Panc1 (cell line): Measurements from ENCODE around the gene CARMIL1. TPM values are rescaled to one million over a fixed set of nuclear protein-coding genes. Genes with fewer than 3 reads are reported as not detected.

Source experiments
- ATAC-seq: fragments of 200-7000 bp; cut with Tn5 transposase; 2 replicates; pipeline ENCODE4 v1.9.1; 2020; ENCODE audit warnings: mild to moderate bottlenecking, moderate library complexity
- BruUV-seq: library from RNA; stranded (reverse); fragments of 400-500 nt; replicated peaks from 2 replicates; lab custom pipeline; 2021; lab: Mats Ljungman, UMichigan
- CTCF ChIA-PET: fragments of 300-600 bp; sonication (Branson Sonifier 250); formaldehyde crosslinking; loops from one replicate; lab custom pipeline; 2022; ENCODE audit warnings: antibody characterized with exemption; lab: Charles Lee
- POLR2A ChIA-PET: fragments of 300-600 bp; sonication (Branson Sonifier 250); formaldehyde crosslinking; loops from one replicate; lab custom pipeline; 2022; ENCODE audit warnings: antibody characterized with exemption; lab: Charles Lee
- DNase-seq: peaks from one replicate; pipeline ENCODE4 v3.0.0-alpha.2; 2010; ENCODE audit warnings: low read depth, low spot score
- H3K27ac ChIP-seq: 2 replicates; pipeline ENCODE4 v1.5.1; 2011; ENCODE audit warnings: mild to moderate bottlenecking, low read length, inconsistent platforms
- H3K27me3 ChIP-seq: fragments of 200-500 bp; sonication (Bioruptor generic); 2 replicates; pipeline ENCODE4 v1.6.0; 2014; ENCODE audit warnings: low read length, inconsistent platforms; ENCODE audit not compliant: control insufficient read depth, insufficient read depth
- H3K36me3 ChIP-seq: fragments of 200-500 bp; sonication (Bioruptor generic); 2 replicates; pipeline ENCODE4 v1.5.1; 2014; ENCODE audit warnings: inconsistent platforms, mild to moderate bottlenecking, low read length, moderate library complexity; ENCODE audit not compliant: control insufficient read depth, insufficient read depth
- H3K4me1 ChIP-seq: 2 replicates; pipeline ENCODE4 v1.5.1; 2011; ENCODE audit warnings: inconsistent platforms, mild to moderate bottlenecking, low read length, moderate library complexity; ENCODE audit not compliant: control insufficient read depth, insufficient read depth
- H3K4me3 ChIP-seq, 2 experiments: 2 replicates each; pipeline ENCODE4 v1.5.1; 2011 to 2012; ENCODE audit warnings: low read depth in 2 of 2, low read length in 2 of 2, mild to moderate bottlenecking in 2 of 2, inconsistent platforms in 1 of 2, moderate library complexity in 1 of 2
- H3K9me3 ChIP-seq: fragments of 200-500 bp; sonication (Bioruptor generic); 2 replicates; pipeline ENCODE4 v1.5.1; 2014; ENCODE audit warnings: low read depth, mild to moderate bottlenecking, inconsistent platforms, low read length, moderate library complexity; ENCODE audit not compliant: control insufficient read depth, insufficient read depth
- CTCF ChIP-seq: fragments of 450-650 bp; IDR thresholded peaks from 2 replicates; pipeline ENCODE4 v1.5.1; 2017; ENCODE audit warnings: mild to moderate bottlenecking
- POLR2AphosphoS5 ChIP-seq: IDR thresholded peaks from 2 replicates; pipeline ENCODE4 v1.6.1; 2012; ENCODE audit warnings: mild to moderate bottlenecking, low read depth, low read length, moderate library complexity
- REST ChIP-seq, 2 experiments: IDR thresholded peaks; 2 replicates each; pipeline ENCODE4 v1.6.1; 2011 to 2012; ENCODE audit warnings: low read depth in 2 of 2, control low read depth in 1 of 2, low read length in 1 of 2, mild to moderate bottlenecking in 1 of 2, moderate library complexity in 1 of 2; ENCODE audit not compliant: insufficient read depth in 1 of 2
- SIN3A ChIP-seq: IDR thresholded peaks from 2 replicates; pipeline ENCODE4 v1.6.1; 2012; ENCODE audit warnings: low read depth, mild to moderate bottlenecking, low read length, moderate library complexity, borderline replicate concordance; ENCODE audit not compliant: insufficient read depth
- TCF7L2 ChIP-seq: IDR thresholded peaks from 2 replicates; pipeline ENCODE4 v1.6.1; 2011; ENCODE audit warnings: mild to moderate bottlenecking, low read depth, low read length, inconsistent platforms
- in situ Hi-C: cut with HindIII; loops from 2 replicates; pipeline ENCODE4 v1.10.0; 2016; ENCODE audit warnings: low sequenced_read_pairs, low pct_unique_long_range_greater_than_20kb
- intact Hi-C: fragments of 100-400 bp; cut with micrococcal nuclease; formaldehyde crosslinking; loops from one replicate; pipeline ENCODE4 v1.10.0; 2022; ENCODE audit not compliant: unreplicated experiment
- total RNA-seq: library from RNA; stranded (reverse); gene quantifications from one replicate; pipeline ENCODE4 v1.2.1, GENCODE V29; 2021; ENCODE audit not compliant: unreplicated experiment

Gene CARMIL1
- total RNA-seq, 1 experiment from 2014 or later: 4.0 TPM

- ChIA-PET CTCF (no interaction called here), POLR2A (no interaction called here)
- ATAC-seq: no peak
- in situ Hi-C loops (no loop called here), intact Hi-C loops (no loop called here)
- H3K4me3 ChIP-seq: no peak overlapping the region
- DNase-seq: no peak
- TF ChIP-seq TCF7L2 (no peak), CTCF (no peak), SIN3A (no peak), POLR2AphosphoS5 (no peak), REST (IDR thresholded peaks at IDR 0.05; ENCODE audit: insufficient read depth in 1 of 2, low read depth in 2 of 2, low read length in 1 of 2) (no peak)
- H3K36me3 ChIP-seq: no peaks in the 10 kb centered on the region
- no peaks in the 10 kb centered on the region for H3K4me1 ChIP-seq
- BruUV-seq: no TSS peak
- H3K27ac ChIP-seq: no peak overlapping the region
- H3K9me3 ChIP-seq: no peaks in the 10 kb centered on the region
- H3K27me3 ChIP-seq: no peaks in the 10 kb centered on the region
Measured at GRCh38 chr6:25387911-25388310, 108.7 kb downstream of the CARMIL1 start.

GRCh38 chr6:25388776-25389175 lies 109.6 kb downstream of the CARMIL1 start:
- intact Hi-C loops: no loop called here
- no peaks in the 10 kb centered on the region for H3K4me1 ChIP-seq
- TF ChIP-seq REST (IDR thresholded peaks at IDR 0.05; ENCODE audit: insufficient read depth in 1 of 2, low read depth in 2 of 2, low read length in 1 of 2) (no peak), POLR2AphosphoS5 (no peak), TCF7L2 (no peak), CTCF (no peak), SIN3A (no peak)
- DNase-seq (no peak), ATAC-seq (no peak)
- no peaks in the 10 kb centered on the region for H3K9me3 ChIP-seq
- ChIA-PET CTCF (no interaction called here), POLR2A (no interaction called here)
- no peak overlapping the region for H3K27ac ChIP-seq
- H3K36me3 ChIP-seq: no peaks in the 10 kb centered on the region
- BruUV-seq: no TSS peak
- in situ Hi-C loops: no loop called here
- no peaks in the 10 kb centered on the region for H3K27me3 ChIP-seq
- no peak overlapping the region for H3K4me3 ChIP-seq
